ENCODE measurements around the gene MAP7D1.
"Not testable (repeated sequence)": the region's sequence is repeated elsewhere in the genome, so short reads cannot be mapped to it uniquely, and the experiment has no call there.

Gene MAP7D1

GRCh38 chr1:36168514-36168913, 12.6 kb downstream of the MAP7D1 start:
- DNase-seq (ENCODE audit: low read depth in 2 of 2), result no peak

DNA sequence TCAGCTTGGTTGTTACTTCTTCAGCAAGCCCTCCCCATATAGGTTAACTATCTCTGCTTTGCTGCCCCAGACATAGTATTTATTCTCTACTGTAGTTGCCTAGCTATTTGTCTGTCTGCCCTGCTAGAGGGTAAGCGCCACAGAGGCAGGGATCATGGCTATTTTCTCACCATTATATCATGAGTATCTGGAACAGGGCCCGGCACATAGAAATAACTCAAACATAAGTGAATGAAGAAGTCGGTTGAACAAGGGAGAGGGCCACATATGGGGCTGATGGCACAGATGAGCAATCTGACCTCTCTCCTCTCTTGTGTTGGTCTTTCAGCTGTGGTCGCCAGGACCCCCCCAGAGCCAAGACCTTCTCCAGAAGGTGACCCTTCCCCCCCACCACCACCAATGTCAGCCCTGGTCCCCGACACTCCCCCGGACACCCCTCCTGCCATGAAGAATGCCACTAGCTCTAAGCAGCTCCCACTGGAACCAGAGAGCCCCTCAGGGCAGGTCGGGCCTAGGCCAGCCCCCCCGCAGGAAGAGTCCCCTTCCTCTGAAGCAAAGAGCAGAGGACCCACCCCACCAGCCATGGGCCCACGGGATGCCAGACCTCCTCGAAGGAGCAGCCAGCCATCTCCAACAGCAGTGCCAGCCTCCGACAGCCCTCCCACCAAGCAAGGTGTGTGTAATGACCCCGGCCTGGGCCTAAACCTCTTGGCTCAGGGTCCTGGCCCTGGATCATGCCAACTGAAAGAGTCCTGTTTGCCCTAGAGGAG, 14.9 kb downstream of the MAP7D1 start:
- no peak for DNase-seq (ENCODE audit: low read depth in 2 of 2)

DNA sequence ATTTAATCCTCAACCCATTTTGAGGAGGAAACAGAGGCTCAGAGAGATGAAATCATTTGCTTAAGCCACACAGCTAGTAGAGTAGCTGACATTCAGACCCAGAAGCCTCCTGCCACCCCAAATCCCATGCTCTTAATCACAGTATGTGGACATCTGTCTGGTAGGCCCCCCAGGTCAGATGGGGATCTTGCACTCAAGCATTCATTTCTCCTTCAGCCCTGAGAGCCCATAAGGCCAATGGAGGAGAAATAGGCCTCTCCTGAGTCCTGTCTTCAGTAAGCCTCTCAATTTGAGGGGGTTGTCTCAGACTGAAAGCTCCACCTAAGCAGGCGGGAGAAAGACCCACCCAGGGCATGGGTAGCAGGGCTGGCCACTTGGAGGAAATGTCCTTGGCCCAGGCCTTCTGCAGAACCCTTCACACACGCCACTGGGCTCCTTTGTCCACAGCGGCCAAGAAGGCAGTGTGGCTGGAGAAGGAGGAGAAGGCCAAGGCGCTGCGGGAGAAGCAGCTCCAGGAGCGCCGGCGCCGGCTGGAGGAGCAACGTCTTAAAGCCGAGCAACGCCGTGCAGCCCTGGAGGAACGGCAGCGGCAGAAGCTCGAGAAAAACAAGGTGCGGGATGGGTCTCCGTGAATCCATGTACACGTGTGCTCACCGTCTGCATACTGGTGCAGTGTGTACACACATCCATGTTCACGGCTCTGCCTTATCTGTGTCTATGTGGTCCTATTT, 16.2 kb downstream of the MAP7D1 start:
- no peak for DNase-seq (ENCODE audit: low read depth in 2 of 2)

- no peak for DNase-seq (ENCODE audit: low read depth in 2 of 2)
These were observed 17.0 kb downstream of the MAP7D1 start for GRCh38 chr1:36172983-36173382.

DNA sequence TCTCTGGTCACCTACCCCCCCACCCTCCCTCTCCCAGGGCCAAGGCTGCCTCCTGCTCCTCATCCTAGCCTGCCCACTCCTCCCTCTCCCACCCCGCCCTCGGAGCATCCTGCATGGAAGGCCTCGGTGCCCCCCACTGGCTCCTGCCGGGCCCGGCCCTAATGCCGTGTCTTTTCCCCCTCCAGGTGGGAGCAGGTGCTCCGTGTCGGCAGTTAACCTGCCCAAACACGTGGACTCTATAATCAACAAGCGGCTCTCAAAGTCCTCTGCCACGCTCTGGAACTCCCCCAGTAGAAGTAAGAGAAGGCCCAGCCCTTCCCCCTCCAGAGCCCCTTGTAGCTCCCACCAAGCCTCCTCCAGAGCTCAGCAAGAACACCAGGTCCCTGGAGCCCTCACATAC, 18.8 kb downstream of the MAP7D1 start:
- DNase-seq (ENCODE audit: low read depth in 2 of 2), result no peak

- no peak for DNase-seq (ENCODE audit: low read depth in 2 of 2)
These were observed 19.5 kb downstream of the MAP7D1 start for GRCh38 chr1:36175137-36176095.

DNA sequence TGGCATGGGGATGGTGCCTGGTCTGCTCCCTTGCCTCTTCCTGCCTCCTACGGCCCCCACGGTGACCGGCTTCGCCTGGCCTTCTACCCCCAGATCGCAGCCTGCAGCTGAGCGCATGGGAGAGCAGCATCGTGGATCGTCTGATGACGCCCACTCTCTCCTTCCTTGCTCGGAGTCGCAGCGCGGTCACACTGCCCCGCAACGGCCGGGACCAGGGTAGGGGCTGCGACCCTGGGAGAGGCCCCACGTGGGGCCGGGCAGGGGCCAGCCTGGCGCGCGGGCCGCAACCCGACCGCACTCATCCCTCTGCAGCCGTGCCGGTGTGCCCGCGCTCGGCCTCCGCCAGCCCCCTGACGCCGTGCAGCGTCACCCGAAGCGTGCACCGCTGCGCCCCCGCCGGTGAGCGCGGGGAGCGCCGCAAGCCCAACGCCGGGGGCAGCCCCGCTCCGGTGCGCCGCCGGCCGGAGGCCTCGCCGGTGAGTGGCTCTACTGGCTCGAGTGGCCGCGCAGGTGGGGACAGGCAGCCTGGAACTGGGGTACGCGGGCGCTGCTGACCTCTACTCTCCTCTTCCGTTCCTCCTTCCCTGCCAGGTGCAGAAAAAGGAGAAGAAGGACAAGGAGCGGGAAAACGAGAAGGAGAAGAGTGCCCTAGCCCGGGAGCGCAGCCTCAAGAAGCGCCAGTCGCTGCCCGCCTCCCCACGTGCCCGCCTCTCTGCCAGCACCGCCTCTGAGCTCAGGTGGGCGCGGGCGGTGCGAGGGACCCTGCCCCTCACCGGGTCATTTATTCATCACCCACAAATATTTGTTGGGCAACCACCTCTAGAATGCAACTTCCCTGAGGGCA, 20.4 kb downstream of the MAP7D1 start:
- DNase-seq (ENCODE audit: low read depth in 2 of 2), result no peak

DNA sequence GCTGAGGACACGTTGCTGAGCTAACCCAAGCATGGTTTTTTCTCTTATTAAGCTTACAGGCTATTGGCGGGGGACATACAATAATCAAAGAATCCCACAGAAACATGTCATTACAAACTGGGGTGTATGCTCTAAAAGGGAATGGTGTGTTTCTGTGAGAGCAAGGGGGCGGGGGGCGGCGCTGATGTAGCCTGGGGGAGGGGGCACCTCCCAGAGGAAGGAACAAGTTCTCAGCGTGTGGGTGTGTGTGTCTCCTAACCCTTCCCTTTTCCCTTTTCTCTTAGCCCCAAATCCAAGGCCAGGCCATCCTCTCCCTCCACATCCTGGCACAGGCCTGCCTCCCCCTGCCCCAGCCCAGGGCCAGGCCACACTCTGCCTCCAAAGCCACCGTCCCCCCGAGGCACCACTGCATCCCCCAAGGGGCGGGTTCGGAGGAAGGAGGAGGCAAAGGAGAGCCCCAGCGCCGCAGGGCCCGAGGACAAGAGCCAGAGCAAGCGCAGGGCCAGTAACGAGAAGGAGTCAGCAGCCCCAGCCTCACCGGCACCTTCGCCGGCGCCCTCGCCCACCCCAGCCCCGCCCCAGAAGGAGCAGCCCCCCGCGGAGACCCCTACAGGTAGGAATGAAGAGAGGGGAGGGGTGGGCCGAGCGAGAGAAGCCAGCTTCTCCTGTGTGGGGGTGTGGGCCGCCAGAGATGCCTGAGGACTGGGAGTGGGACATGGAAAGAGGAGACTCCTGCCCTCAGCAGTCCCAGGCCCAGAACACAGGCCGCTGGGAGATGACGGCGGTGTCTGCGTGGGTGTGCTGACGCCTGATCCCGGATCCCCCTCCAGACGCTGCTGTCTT, 21.9 kb downstream of the MAP7D1 start:
- no peak for DNase-seq (ENCODE audit: low read depth in 2 of 2)

DNA sequence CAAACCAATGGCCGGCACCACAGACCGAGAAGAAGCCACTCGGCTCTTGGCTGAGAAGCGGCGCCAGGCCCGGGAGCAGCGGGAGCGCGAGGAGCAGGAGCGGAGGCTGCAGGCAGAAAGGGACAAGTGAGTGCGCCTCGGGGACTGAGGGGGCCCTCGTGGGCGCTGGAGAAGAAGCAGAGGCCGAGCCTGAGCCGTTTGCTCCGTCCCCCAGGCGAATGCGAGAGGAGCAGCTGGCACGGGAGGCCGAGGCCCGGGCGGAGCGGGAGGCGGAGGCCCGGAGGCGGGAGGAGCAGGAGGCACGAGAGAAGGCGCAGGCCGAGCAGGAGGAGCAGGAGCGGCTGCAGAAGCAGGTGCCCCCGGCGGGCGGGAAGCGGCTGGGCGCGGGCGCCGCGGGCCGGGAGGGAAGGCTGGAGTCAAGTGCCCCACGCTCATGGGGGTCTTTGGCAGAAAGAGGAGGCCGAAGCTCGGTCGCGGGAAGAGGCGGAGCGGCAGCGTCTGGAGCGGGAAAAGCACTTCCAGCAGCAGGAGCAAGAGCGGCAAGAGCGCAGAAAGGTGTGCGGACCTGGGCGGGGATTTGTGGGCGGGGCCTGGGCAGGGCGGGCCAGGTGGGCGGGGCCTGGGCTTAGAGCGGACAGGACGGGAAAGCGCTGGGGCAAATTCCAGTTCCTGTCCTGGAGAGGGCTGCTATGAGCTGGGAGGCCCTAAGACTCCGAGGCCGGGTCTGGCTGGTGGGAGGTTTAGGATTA, 22.7 kb downstream of the MAP7D1 start:
- no peak for DNase-seq (ENCODE audit: low read depth in 2 of 2)

GRCh38 chr1:36179220-36179600, 23.2 kb downstream of the MAP7D1 start:
- no peak for DNase-seq (ENCODE audit: low read depth in 2 of 2)

- no peak for DNase-seq (ENCODE audit: low read depth in 2 of 2)
These were observed 26.8 kb downstream of the MAP7D1 start for GRCh38 chr1:36182734-36183133.

- DNase-seq (ENCODE audit: low read depth in 2 of 2), result no peak
These were observed 27.4 kb downstream of the MAP7D1 start for GRCh38 chr1:36183309-36183856.

DNA sequence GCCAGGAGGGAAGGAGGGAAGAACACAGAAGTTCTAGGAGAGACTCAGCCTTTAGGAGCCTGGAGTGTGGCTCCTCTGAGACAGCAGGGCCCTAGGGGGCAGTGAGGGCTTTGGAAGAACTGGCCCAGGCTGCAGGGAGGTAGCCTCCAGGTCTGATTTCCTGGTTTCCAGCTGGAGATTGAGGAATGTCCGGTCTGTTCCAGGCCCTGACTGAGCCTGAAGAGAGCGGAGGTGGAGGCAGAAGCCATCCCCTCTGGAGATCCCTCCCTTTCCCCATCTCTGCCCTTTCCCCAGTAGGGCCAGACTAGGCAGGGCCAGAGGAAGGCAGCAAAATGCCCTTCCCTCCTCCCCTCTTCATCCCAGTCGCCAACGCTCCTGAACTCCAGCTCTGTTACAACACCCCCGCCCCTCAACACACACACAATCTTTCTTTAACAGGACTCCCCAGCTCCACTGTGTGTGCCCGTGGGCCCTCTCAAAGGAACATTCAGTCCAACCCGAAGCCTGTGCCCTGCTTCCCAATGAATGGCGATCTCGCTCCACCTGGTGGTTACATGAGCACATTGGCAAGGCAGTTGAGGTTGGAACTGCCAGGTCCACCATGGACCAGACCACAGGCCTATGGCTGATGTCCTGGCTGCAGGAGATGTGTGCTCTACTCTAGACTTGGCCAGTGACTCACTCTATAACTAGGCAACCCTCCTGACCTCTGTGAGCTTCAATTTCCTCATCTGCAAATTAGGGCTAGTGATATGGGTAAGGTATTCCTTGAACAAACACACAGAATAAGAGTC, 32.0 kb downstream of the MAP7D1 start:
- DNase-seq (ENCODE audit: low read depth in 2 of 2), result peak; percentile 57 to 61

GRCh38 chr1:36196805-36197204, 40.8 kb downstream of the MAP7D1 start:
- DNase-seq (ENCODE audit: low read depth in 2 of 2), result not testable (repeated sequence)

DNA sequence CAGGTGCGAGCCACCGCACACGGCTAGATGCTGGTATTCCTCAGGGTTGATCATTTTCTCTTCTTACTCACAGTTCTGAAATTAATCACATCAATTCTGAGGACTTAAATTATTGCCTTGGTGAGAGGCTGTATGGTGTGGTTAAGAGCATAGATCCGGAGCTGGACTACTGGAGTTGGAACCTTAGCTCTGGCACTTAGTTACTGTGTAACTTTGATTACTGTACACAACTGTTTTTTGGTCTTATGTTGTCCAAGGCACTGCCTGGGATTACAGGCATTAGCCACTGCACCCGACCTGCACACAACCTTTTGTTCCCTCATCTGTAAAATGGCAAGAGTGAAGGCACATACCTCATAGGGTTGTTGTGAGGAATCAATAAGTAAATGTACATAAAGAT, 42.7 kb downstream of the MAP7D1 start:
- DNase-seq (ENCODE audit: low read depth in 2 of 2), result no peak

DNA sequence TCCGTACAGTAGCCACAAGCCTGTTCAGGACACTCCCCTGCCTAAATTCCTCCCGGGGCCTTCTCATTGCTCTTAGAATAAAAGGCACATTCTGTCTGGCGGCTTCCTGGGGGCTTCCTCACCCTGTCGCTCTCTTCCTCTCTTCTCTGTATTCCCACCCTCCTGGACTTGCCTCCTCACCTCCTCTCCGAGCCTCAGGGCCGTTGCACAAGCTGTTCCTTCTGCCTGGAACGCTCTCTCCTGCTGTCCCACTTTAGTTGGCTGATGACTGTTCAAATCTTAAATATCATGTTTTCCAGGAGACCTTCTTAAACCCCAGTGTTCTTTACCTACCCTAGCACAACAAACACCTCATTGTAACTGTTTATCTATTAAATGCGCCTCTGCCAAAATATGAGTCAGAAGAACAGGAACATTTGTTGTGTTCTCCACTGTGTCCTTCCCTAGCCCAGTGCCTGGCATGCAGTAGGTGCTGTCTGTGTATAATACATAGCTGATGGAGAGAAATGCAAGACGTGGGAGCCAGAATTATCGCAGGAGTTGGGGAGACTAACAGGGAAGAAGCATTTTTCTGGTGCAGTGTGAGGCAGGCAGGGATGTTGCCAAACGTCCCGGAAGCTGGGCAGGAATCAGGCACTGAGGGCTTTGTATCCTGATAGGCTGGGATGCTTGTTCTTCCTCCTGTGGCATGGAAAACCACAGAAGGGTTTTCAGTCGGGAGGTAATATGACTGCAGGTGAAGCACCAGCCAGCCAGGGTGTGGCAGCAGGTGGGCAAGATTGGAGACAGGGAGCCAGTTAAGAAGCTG, 44.2 kb downstream of the MAP7D1 start:
- DNase-seq (ENCODE audit: low read depth in 2 of 2), result no peak

- DNase-seq (ENCODE audit: low read depth in 2 of 2), result no peak
These were observed 47.1 kb downstream of the MAP7D1 start for GRCh38 chr1:36203027-36203553.
